AG10803 (cell line): Measurements from ENCODE around the gene ALK.

ENCODE experiments used
- DNase-seq: peaks from one replicate; pipeline ENCODE4 v3.0.0; 2010; ENCODE audit warnings: low read depth
- H3K4me3 ChIP-seq: 2 replicates; pipeline ENCODE4 v1.5.1; 2011; ENCODE audit warnings: mild to moderate bottlenecking, low read length, control low read depth
- TF ChIP-seq, protein P1 (sequence below): conservative IDR thresholded peaks from 2 replicates; pipeline ENCODE4 v1.5.1; 2011; ENCODE audit warnings: mild to moderate bottlenecking, low read length, control low read depth, inconsistent platforms

The ALK gene

DNA sequence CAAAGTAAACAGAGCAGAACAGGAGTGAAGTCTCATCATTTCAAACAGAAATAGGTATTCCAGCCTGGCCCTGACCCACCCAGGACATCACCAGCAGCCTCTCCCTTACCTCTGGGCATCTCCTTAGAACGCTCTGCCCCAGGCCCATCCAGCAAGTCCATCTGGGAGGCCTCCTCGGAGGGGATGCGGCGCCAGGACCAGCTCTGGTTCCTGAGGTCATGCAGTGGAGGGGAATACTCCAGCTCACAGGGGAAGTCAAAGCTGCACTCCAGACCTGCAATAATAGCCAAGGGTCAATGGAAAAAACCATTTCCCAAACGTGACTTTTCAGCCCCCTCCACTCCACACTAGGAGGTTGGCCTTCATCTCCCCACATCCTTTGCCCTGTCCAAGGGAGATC, 226.6 kb downstream of the ALK start:
- no peak for DNase-seq
- TF ChIP-seq, protein P1, sequence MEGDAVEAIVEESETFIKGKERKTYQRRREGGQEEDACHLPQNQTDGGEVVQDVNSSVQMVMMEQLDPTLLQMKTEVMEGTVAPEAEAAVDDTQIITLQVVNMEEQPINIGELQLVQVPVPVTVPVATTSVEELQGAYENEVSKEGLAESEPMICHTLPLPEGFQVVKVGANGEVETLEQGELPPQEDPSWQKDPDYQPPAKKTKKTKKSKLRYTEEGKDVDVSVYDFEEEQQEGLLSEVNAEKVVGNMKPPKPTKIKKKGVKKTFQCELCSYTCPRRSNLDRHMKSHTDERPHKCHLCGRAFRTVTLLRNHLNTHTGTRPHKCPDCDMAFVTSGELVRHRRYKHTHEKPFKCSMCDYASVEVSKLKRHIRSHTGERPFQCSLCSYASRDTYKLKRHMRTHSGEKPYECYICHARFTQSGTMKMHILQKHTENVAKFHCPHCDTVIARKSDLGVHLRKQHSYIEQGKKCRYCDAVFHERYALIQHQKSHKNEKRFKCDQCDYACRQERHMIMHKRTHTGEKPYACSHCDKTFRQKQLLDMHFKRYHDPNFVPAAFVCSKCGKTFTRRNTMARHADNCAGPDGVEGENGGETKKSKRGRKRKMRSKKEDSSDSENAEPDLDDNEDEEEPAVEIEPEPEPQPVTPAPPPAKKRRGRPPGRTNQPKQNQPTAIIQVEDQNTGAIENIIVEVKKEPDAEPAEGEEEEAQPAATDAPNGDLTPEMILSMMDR: no peak
- H3K4me3 ChIP-seq: no peak overlapping the region

DNA sequence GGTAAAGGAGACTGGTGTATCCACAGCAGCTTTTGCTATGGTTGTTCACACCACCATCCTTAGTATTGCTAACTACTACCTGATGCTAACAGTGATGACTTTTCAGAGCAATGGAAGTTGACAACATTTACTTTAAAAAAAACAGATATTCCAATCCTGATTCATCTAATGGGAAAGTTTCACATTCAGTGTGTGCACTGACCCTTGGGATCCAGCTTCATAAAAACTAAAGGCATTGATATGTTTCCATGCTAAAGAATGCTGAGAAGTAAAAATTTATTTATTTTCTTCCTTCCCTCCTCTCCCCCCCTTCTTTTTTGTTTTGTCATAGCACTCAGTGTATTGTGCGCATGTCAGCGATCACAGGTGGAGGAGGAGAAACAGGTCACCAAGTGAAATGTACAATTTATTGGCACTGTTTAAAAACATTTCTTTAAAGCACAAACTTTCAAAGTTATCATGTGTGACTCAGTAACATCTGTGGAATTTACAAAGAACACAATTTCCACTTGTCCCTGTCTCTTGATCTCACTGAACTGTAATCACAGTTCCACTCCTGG, 229.9 kb downstream of the ALK start:
- no peak for DNase-seq
- H3K4me3 ChIP-seq: no peak overlapping the region
- TF ChIP-seq, protein P1: no peak

DNA sequence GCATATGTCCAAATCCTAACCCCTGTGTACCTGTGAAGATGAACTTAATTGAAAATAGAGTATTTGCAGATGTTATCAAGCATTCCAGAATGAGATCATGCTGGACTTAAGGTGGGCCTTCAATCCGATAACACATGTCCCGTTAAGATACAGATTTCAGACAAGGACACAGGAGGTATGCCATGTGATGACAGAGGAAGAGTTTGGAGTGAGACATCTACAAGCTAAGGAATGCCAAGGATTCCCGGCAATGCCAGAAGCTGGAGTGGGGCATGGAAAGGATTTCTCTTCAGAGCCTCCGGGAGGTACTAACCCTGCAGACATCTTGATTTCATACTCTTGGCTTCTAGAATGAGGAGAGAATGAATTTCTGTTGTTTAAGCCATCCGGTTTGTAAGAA, 231.7 kb downstream of the ALK start:
- no peak overlapping the region for H3K4me3 ChIP-seq
- TF ChIP-seq, protein P1: no peak
- no peak for DNase-seq

GRCh38 chr2:29688429-29688828, 233.0 kb downstream of the ALK start:
- H3K4me3 ChIP-seq: no peak overlapping the region
- TF ChIP-seq, protein P1: no peak
- DNase-seq: no peak

- no peak overlapping the region for H3K4me3 ChIP-seq
- no peak for DNase-seq
- TF ChIP-seq, protein P1: no peak
Observed at GRCh38 chr2:29687121-29687520, 234.3 kb downstream of the ALK start.

- DNase-seq: no peak
- TF ChIP-seq, protein P1: no peak
- H3K4me3 ChIP-seq: no peak overlapping the region
Observed at GRCh38 chr2:29676886-29677453, 244.4 kb downstream of the ALK start.

DNA sequence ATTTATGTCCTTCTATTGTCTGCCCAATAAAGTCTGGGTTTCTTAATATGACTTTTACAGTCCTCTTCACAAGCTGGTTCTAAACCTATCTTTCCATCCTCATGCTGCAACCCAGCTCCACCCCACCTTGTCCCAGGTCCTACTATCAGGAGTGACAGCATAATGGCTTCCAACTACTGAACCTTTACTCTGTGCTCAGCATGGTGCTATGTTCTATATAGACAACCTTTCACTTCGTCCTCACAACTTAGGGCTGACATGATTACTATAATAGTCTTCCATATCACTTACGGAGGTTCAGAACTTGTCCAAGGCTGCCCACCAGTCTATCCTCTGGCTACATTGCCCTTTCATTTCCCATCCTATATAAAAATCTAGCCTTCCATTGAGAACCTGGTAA, 256.8 kb downstream of the ALK start:
- DNase-seq: no peak
- TF ChIP-seq, protein P1: no peak
- no peak overlapping the region for H3K4me3 ChIP-seq
